Inflammatory macrophage treated with lipopolysaccharide for 4 hours (primary cell): ENCODE measurements around the gene SMARCB1.

Experiments used
- DNase-seq: peaks from one replicate; pipeline ENCODE4 v3.0.0-alpha.2; 2020

The SMARCB1 gene

DNA sequence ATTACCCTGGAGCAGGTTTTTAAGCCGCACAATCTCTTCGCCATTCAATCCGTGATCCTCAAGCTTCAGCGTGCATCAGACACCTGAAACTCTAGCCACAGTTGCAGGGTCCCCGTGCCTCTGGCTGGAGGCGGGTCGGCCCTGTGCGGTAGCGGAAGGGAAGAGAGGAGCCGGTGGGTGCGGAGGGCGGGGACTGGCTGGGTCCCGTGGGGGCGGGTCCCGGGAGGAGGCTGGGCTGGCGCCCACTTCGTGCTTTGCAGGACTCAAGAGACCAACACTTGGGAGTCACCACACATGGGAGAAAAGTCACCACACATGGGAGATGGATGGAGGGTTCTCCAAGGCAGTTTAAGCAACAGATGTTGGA, 23.2 kb upstream of the SMARCB1 start:
- DNase-seq: no peak

DNA sequence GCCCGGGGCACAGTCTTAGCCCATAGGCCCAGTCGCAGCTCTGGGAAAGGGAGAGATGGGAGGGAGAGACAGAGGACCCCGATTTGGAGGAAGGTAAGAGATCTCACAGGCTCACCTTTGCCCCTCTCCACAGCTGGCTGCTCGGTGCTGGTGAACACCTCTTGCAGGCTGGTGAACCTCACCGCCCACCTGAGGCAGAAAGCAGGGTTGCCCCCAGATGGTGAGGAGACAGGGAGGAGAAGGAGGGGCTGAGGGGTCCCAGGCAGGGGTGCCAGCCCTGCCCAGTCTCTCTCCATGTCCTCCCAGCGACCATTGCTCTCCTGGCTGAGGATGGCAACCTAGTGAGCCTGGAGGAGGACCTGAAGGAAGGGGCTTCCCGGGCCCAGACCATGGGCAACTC, 22.8 kb upstream of the SMARCB1 start:
- DNase-seq: no peak

DNA sequence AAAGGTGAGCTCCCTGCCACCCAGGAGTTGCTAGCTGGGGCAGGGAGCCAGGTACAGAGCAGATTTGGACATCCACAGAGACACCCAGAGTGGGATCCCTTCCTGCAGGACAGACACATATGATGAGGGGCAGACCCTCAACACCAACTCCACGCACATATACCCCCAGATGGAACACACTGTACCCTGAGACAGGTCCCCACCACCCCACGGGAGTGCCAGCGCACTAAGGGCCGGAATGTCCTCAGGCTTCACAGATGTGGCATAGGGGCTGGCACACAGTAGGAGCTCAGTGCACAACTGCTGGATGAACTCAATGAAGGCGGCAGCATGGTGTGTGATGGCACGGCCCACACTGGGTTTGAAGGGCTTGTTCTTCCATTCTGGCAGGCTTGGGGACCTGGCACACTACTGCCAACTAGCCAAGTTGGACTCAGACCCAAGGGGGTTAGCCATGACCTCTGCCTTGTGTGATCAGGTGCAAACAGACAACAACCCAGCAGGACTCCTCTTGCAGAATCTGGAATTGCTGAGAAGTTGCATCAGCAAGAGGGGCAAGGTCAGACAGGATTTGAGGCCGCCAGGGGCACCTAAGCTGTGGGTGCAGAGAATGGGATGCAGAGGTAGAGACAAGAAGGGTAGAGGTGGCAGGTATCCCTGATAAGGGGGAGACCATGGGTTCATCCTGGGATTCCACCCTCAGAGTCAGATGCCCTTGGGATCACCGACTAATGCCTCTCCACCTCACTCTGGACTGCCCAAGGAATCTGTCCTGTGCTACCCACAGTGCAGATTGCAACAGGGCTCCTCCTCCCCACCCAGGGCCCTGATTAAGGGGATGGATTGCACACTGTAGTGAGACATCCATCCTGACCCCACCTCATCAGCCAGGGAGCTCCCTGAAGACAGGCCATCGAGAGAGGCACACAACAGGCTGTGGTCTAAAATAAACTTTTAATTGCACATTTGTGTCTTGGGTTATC, 21.6 kb upstream of the SMARCB1 start:
- no peak for DNase-seq

DNA sequence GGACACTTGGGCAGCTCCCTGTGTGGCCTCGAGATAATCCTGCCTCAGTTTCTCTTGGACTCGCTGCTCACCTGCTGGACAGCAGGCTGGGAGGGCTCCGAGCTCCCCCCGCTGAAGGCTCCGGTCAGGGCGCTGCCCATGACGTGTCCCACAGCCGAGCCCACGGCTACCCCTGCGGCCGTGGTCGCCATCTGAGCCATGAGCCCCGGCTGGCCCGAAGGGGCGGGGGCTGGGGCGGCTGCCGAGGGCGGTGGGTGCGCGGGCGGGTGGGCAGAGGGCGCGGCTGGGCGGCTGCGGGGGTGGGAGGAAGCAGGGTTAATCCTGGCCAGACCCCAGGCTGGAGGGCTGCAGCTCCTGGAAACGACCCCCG, 19.5 kb upstream of the SMARCB1 start:
- DNase-seq: no peak

DNA sequence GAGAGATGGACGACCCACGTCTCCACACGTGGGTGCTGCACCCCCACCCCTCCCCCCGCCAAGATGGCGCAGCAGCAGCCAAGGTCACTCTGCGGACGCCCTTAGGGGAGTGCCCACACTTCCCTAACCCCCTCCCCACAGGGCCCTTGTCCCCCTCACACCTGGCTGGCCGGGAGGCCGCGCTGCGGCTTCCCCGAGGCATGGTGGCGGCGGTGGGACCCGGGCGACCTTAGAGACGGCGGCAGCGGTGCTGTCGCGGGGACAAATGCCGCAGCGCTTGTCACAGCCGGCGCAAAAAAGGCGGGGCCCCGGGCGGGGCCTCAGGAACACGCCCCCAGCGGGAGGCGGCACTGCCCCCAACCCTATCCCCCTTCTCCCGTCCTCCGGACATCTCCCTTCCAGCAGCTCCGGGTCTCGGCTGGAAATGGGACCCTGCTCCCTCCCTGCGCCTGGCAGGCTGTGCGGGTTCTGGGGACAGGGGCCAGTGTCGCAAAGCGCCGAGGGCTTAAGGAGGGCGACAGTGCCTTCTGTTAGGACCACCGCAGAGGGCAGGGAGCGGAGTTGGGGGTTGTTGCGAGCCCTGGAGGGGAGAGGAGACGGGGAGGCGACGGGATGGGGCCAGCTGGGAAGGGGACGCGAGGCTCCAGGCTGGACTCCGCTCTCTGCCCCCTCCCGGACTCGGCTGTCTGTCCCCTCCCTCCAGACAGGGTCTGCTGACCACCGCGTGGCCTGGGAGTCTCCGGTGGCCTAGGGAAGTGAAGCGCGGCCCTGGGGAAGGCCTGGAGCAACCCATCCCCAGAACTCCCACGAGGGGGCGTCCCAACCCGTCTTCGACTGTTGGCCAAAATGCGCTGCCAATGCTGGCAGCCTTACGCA, 18.9 kb upstream of the SMARCB1 start, which contains the start of gene CHCHD10:
CHCHD10 (minus strand) TSS at position 300 of the 876 bp plus-strand sequence; CDS start at position 202, 98 bp downstream.
- DNase-seq: peak; percentile 89

DNA sequence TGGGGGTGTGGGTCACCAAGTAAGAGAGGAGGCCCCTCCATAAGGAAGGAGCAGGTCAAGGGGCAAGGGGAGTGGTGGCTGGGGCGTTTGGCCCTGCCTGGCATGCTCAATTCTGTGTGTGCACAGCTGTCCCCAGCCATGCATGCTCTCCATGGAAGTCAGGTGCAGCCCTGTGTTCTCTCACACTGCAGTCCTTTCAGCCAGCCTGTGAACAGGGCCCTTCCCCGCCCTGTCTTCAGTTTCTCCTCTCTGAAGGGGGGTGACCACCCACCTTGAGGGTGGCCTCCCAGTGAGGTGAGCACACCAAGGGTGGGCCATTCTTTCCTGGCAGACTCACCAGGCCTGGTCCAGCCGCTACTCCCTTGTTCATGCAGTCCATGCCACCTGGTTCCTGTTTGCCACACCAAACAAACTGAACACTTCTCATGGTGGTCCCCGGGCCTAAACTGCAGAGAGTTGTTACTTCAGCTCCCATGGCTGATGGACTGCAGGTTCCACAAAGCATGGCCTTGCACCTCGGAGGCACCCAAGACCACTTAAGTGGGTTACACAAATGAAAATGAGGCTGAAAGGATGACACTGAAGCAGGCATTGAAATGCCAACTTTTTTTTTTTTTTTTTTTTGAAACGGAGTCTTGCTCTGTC, 17.3 kb upstream of the SMARCB1 start:
- DNase-seq: no peak

DNA sequence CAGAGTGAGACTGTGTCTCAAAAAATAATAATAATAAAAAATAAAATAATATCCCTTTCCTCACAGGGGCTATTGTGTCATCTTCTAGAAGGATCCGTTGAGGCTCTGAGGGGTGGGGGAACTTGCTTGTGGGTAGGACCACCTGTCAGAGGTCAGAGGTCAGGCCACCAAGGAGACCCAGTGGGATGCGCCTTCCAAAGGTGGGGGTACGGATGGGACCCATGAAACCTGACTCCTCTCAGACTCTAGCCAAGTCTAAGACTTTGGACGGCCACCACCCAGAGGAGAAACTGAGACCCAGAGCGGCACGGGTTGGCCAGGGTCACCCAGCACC, 14.5 kb upstream of the SMARCB1 start:
- no peak for DNase-seq

DNA sequence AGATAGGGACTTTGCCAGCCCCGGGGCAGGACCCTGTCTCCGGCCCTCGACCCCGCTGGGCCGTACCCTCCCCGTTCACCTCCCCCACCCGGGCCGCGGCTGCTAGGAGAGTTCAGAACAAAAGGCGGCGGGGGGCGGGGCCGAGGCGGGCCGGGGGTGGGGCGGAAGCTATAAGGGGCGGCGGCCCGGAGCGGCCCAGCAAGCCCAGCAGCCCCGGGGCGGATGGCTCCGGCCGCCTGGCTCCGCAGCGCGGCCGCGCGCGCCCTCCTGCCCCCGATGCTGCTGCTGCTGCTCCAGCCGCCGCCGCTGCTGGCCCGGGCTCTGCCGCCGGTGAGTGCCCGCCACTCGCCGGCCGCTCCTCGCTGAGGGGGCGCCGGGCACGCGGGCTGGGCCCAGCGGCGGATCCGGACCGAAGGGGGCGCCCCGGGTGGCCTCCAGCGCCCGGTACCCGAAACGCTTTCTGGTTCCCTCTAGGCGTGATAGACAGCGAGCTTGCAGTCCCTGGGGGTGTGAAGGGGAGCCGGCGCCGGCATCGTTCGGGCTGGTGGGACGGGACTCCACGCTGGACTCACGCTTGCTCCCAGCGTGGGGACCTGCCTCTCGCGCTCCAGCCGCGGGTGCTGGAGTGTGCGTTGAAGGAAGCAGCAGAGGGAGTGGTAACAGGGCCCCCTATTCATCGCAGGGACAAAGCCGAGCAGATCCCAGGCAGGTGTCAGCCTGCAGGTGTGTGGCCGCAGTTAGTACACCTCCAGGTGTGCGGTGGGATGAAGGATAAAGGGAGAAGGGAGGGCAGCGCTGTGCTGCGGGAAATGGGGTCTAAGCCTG, 13.9 kb upstream of the SMARCB1 start, which contains the start of gene MMP11:
MMP11 (plus strand) TSS at position 201 of the 825 bp plus-strand sequence; CDS start at position 223, 22 bp downstream.
- peak; percentile 13 for DNase-seq

DNA sequence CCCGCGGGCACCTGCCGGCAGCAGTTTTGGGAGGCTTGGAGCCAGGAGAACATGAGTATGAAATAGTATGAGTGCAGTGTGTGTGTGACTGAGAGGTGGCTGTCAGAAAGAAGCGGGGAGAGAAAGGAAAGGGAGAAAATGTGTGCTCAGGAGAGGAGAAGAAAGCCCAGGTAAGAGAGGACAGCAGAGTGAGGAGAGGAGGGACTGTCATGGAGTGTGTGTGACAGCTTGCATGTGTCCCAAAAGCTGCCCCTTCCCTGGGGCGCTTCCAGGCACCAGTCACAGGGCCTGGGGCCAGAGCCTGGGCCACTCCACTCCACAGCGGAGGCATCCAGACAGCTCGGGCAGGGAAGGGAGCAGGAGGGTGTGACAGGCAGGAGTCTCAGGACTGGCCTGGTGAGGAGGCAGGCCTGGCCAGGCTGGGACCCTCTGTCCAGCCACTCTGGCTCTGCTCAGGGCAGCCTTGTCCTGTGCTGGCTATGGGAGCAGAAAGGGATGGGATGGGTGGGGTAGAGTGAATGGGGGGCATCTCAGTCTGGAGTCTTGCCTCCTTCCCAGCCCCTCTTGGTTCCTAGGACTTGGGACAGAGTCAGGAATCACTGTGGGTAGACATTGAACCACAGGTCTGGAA, 13.2 kb upstream of the SMARCB1 start:
- no peak for DNase-seq

DNA sequence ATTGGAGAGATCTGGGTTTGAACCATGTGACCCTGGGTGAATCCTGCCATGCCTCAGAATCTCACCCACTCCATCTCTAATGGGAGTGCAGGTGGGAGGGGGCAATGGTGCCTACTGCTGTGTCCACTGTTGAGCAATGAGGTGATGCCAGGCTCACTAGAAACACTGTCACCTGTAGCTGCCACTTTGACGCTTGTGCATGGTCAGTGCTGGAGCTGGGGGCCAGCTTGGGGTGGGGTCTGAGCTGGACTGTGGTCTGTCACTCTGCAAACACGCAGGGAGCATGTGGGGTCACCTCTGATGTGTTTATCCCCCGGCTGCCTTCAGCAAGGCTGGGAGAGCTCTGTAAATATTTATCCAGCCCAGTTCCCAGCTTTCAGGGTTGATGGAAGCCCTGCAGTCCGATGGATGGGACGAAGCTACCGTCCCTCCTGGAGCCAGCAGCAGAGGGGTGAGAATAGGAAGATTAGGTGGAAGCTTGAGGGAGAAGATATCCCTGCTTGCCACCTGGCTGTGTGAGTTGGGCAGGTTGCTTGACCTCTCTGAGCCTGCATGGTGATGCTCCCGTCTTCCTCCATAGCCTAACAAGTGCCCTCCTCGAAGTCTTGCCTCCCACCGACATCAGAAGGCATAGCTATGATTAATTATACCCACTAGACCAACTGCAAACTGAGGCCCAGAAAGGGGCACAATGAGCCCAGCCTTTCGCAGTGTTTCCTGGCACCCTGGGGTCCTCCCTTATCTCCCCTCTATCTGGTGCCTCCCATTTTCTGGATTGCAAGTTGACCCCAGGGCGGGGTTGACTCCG, 12.4 kb upstream of the SMARCB1 start:
- DNase-seq: no peak

DNA sequence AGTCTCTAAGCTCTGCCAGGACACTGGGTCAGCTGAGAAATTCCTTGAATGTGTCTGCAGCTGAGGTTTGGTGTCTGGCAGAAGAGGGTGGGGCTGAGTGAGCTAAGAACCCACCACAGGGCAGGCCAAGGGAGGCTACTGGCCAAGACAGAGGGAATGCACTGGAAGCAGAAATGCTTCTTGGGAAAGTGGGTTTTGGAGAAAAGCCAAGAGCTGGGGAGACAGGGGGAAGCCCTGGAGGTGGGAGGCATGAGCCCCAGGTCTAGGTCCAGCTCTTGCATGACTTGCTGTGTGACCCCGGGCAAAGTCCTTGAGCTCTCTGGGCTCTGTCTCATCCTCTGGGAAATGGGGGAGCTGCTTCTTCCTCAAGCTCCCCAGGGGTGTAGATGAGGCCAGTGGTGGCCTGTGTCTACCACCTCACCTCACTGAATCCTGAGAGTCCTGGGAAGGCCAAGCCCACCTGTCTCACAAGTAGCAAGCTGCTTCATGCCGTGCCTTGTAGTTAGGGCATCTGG, 11.8 kb upstream of the SMARCB1 start:
- DNase-seq: no peak

DNA sequence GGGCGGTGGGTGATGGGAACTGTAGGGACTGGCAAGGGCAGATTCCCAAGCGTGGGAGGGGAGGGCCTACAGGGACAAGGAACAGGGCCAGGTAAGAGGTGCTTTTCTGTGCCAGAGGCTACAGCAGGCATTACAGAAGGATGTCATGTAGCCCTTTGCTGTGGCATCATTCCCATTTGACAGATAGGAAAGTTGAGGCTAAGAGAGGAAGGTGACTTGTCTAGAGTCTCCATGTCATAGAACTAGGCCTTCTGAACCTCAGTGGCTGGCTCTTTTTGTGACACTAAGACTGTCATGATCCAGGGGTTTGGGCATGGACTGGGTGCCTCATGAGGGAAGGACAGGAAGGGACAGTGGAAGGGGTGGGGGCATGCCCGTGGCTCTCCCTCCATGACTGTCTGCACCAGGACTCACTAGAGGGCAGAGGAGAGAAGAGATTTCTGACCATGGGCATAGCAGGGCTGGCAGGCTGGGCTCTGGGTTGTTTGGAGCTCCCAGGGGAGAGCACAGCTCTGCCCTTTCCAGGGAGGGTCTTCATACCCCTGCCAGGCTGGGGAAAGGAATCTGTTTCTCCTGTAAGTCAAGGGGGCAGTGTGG, 10.9 kb upstream of the SMARCB1 start:
- no peak for DNase-seq

DNA sequence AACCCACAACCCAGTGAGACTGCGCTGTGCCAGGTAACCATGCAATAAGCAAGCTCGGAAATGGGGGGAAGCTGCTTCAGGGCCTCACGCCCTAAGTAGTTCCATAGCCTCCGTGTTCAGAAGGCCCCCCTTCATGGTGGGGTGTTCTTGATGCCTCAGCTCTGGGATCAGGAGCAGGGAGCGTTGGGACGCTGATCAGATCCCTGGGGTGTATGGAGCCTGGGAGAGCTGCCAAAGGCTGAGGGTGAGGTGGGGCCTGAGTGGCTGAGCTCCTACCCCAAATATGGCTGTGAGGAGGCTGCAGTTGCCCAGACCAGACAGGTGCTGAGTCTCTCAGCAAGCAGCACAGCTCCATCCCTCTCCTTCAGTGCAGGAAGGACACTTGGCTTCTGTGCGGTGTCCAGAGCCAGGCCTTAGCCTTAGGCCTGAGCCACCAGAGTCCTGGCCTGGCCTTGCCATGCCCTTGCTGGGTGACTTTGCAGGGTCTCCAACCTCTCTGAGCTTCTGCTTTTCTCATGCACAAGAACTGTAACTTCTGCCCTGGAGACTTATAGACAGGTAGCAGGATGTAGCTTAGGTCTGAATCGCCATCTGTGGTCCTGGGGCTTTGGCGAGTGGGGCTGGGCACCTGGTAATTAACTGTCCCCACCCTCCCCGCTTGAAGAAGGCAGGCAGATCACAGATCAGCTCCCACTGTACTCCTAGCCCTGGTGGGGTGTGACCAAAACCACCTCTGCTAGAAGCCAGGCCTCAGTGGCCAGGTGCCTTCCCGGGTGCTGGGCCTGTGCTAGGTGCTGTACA, 8.8 kb upstream of the SMARCB1 start:
- no peak for DNase-seq

DNA sequence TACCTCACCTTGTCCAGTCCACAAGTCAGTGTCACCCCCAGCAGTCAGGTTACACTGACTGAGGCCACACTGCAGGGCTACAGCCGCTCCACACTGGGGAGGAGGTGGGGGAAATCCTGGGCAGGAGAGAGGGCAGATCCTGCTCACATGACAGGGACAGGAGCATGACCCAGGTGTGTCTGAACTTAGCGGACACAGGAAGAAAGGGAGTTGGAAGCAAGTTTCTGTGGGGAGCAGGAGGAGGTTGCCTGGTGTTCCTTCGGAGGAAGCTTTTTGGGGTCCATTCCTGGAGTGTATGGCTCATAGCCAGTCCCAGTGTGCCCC, 8.2 kb upstream of the SMARCB1 start:
- DNase-seq: no peak

DNA sequence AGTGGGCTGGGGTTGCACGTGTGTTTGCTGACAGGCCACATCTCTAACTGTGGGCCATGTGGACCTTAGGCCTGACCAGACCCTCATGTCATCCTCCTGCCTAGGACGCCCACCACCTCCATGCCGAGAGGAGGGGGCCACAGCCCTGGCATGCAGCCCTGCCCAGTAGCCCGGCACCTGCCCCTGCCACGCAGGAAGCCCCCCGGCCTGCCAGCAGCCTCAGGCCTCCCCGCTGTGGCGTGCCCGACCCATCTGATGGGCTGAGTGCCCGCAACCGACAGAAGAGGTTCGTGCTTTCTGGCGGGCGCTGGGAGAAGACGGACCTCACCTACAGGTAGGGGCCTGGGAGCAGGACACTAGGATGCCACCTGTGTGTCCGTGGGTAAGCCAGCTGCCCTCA, 7.7 kb upstream of the SMARCB1 start:
- no peak for DNase-seq

DNA sequence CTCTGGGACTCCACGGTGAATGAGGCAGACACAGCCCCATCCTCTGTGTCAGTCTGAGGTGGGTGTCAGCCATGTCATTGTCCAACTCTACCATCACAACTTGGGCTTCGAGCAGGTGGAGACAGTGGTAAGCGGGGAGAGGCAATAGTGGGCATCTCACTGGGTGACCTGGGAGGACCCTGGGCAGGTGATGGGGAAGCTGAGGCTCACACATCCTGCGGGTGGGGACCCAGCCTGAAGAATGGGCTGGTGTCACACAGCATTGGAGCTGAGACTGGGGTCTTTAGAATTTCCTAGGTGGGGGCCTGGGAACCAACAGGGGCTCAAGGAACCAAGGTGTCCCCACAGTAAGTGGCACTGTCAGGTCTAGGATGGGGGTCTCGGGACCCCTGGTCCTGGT, 7.0 kb upstream of the SMARCB1 start:
- no peak for DNase-seq

DNA sequence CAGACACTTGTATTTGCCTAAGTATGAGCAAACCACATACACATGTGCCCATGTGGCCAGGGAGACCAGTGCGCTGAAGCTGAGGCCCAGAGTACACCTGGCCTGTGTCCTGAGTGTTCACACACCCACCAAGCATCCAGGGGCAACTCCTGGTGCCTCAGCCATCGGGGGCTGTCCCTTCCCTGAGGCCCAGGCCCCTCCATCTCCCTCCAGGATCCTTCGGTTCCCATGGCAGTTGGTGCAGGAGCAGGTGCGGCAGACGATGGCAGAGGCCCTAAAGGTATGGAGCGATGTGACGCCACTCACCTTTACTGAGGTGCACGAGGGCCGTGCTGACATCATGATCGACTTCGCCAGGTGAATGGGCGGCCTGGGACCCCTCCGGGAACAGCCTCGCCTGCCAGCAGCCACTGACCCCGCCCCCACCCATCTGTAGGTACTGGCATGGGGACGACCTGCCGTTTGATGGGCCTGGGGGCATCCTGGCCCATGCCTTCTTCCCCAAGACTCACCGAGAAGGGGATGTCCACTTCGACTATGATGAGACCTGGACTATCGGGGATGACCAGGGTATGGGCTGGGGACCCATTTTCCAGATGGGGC, 6.5 kb upstream of the SMARCB1 start:
- DNase-seq: no peak

DNA sequence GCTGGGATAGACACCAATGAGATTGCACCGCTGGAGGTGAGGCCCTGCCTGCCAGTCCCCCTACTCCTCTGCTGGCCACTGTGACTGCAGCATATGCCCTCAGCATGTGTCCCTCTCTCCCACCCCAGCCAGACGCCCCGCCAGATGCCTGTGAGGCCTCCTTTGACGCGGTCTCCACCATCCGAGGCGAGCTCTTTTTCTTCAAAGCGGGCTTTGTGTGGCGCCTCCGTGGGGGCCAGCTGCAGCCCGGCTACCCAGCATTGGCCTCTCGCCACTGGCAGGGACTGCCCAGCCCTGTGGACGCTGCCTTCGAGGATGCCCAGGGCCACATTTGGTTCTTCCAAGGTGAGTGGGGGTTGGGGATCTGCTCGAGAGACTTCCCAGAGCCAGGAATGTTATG, 5.7 kb upstream of the SMARCB1 start:
- DNase-seq: no peak

DNA sequence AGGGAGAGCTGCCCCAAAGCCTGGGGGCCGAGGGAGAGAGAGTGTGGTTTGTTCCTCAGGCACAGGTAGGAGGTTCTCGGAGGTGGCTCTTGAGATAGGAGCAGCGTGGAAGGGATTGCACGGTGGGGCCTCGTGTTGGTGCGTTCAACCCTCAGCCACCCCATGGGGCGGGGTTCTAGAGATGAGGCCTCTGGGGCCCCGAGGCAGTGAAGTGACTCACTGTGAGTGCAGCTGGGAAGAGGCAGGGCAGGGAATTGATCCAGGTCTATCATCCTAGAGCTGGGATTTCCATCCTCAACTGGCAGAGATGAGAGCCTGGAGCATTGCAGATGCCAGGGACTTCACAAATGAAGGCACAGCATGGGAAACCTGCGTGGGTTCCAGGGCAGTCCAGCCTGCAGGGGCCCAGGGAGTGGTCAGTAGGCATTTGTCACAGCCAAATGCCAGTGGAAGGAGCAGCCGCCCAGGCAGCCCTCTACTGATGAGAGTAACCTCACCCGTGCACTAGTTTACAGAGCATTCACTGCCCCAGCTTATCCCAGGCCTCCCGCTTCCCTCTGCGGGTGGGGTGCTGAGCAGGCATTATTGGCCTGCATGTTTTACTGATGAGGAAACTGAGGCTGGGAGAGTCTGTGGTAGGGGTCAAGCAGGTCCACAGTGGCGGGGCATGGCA, 5.1 kb upstream of the SMARCB1 start:
- no peak for DNase-seq
